Measurements from ENCODE around the gene PPP1R12B. TPM values are rescaled to one million over a fixed set of nuclear protein-coding genes. Genes with fewer than 3 reads are reported as not detected.
A peak's percentile ranks its signal among the peaks of the same experiment; 100 is the strongest.
"Not testable (repeated sequence)": the region's sequence is repeated elsewhere in the genome, so short reads cannot be mapped to it uniquely, and the experiment has no call there.

PPP1R12B gene
- polyA plus RNA-seq, 1 donor (not counting 4 experiments of a cell fraction or from before 2014, with no cell fraction given) = 6.9 TPM

DNA sequence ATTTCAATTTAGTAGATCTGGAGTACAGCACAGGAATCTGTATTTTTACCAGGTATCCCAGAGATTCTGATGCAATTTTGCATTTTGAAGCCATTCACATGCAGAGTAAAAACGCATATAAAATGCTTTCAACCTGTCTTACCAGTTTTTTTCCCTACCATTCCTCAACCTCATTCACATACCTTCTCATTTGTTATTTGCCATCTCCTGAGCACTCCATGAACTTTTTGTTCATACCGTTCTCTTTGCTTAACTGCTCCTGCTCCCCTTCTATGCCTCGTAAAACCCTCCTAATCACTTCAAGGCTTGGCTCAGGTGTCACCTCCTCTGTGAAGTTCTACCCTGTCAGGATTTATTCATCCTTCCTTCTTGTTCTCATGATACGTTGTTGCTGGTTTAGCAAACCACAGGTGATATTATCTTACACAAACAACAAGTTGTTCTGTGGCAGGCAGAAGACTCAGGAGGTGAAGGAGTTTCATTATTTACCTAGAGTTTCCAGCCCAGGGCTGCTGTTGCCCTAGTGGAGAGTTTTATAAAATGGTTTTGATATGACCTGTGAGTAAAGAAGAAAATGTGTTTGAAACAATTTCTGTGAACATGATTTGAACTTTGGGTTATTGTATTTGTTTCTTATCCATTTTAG, 31.5 kb downstream of the PPP1R12B start:
- H3K9ac ChIP-seq (ENCODE audit: control insufficient read depth, extremely low read depth, insufficient read depth, low read length) = not testable (repeated sequence)

DNA sequence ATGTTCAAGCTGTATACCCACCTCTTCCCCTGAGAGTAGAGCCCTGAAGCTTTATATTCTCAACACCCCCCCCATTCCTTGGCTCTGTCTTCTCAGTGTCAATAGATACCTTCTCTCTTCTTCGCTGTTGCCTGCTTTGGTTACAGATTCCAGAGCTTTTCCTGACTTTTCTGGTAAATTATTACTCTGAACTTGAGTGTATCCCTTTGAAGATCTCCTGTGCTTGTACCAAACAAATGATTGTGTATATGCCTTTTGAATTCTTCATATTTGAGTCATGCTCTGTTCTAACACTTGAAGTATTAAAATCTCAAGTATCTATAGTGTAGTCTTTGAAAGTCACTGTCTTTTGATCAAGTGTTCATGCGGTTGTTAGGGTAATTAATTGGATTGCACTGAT, 32.0 kb downstream of the PPP1R12B start:
- FAIRE-seq; H3K27ac ChIP-seq (ENCODE audit: control insufficient read depth, insufficient read depth, low read length); H3K4me2 ChIP-seq (ENCODE audit: control insufficient read depth, extremely low read depth, insufficient read depth, low read depth, low read length); H3K9me1 ChIP-seq (ENCODE audit: control insufficient read depth, extremely low read depth, insufficient read depth, low read length); H3K36me3 ChIP-seq (ENCODE audit: control insufficient read depth in 2 of 2, extremely low read depth in 1 of 2, insufficient read depth in 2 of 2, low read length in 2 of 2); H3K4me3 ChIP-seq (ENCODE audit: control insufficient read depth in 2 of 3, extremely low read depth in 1 of 3, insufficient read depth in 2 of 3, low read depth in 1 of 3, low read length in 3 of 3); H3K79me2 ChIP-seq (ENCODE audit: control insufficient read depth, insufficient read depth, low read length); H3K9ac ChIP-seq (ENCODE audit: control insufficient read depth, extremely low read depth, insufficient read depth, low read length); H3K9me3 ChIP-seq (ENCODE audit: control insufficient read depth, low read depth, low read length); H2AFZ ChIP-seq (ENCODE audit: control insufficient read depth, low read length); H4K20me1 ChIP-seq (ENCODE audit: control insufficient read depth, extremely low read depth, insufficient read depth, low read length); dilution Hi-C loops (cut with MboI; ENCODE audit: extremely low pct_ligation_motif_present, low sequenced_read_pairs); H3K27me3 ChIP-seq (ENCODE audit: control insufficient read depth, extremely low read depth, insufficient read depth, low read length); DNase-seq (ENCODE audit: low read depth, low spot score): not testable (repeated sequence)
- TF ChIP-seq CTCF (optimal IDR thresholded peaks at IDR 0.05 in 1 of 3, IDR thresholded peaks at IDR 0.05 in 1 of 3, conservative IDR thresholded peaks at IDR 0.05 in 1 of 3; ENCODE audit: extremely low read depth in 1 of 3, insufficient read depth in 2 of 3, low read length in 3 of 3) = peak in 1 of 3 experiments; percentile 1
- H3K4me1 ChIP-seq (ENCODE audit: control insufficient read depth, extremely low read depth, insufficient read depth, low read length) = peaks cover 10% of the 10 kb centered on the region

More for the DNA sequence above, 31.5 kb downstream of the PPP1R12B start:
- DNase-seq (ENCODE audit: low read depth, low spot score); H3K79me2 ChIP-seq (ENCODE audit: control insufficient read depth, insufficient read depth, low read length); H3K27me3 ChIP-seq (ENCODE audit: control insufficient read depth, extremely low read depth, insufficient read depth, low read length); H3K9me3 ChIP-seq (ENCODE audit: control insufficient read depth, low read depth, low read length); H3K27ac ChIP-seq (ENCODE audit: control insufficient read depth, insufficient read depth, low read length); H4K20me1 ChIP-seq (ENCODE audit: control insufficient read depth, extremely low read depth, insufficient read depth, low read length); H3K36me3 ChIP-seq (ENCODE audit: control insufficient read depth in 2 of 2, extremely low read depth in 1 of 2, insufficient read depth in 2 of 2, low read length in 2 of 2); H3K9me1 ChIP-seq (ENCODE audit: control insufficient read depth, extremely low read depth, insufficient read depth, low read length); dilution Hi-C loops (cut with MboI; ENCODE audit: extremely low pct_ligation_motif_present, low sequenced_read_pairs): not testable (repeated sequence)
- Histone ChIP-seq H2AFZ (ENCODE audit: control insufficient read depth, low read length) (peak overlapping the region; percentile 33), H3K4me2 (ENCODE audit: control insufficient read depth, extremely low read depth, insufficient read depth, low read depth, low read length) (peak overlapping the region; percentile 54), H3K4me1 (ENCODE audit: control insufficient read depth, extremely low read depth, insufficient read depth, low read length) (peaks cover 10% of the 10 kb centered on the region), H3K4me3 (ENCODE audit: control insufficient read depth in 2 of 3, extremely low read depth in 1 of 3, insufficient read depth in 2 of 3, low read depth in 1 of 3, low read length in 3 of 3) (peak overlapping the region in 1 of 3 experiments; percentile 13)
- peak in 2 of 3 experiments; percentile 8 to 13 for TF ChIP-seq CTCF (optimal IDR thresholded peaks at IDR 0.05 in 1 of 3, IDR thresholded peaks at IDR 0.05 in 1 of 3, conservative IDR thresholded peaks at IDR 0.05 in 1 of 3; ENCODE audit: extremely low read depth in 1 of 3, insufficient read depth in 2 of 3, low read length in 3 of 3)
- peak; percentile 73 for FAIRE-seq

GRCh38 chr1:202381867-202382266, 33.4 kb downstream of the PPP1R12B start:
- dilution Hi-C loops (cut with MboI; ENCODE audit: extremely low pct_ligation_motif_present, low sequenced_read_pairs); H3K27ac ChIP-seq (ENCODE audit: control insufficient read depth, insufficient read depth, low read length); H3K36me3 ChIP-seq (ENCODE audit: control insufficient read depth in 2 of 2, extremely low read depth in 1 of 2, insufficient read depth in 2 of 2, low read length in 2 of 2): not testable (repeated sequence)

GRCh38 chr1:202395831-202396230, 47.3 kb downstream of the PPP1R12B start:
- FAIRE-seq; H3K9me1 ChIP-seq (ENCODE audit: control insufficient read depth, extremely low read depth, insufficient read depth, low read length); H3K4me1 ChIP-seq (ENCODE audit: control insufficient read depth, extremely low read depth, insufficient read depth, low read length); H3K4me3 ChIP-seq (ENCODE audit: control insufficient read depth in 2 of 3, extremely low read depth in 1 of 3, insufficient read depth in 2 of 3, low read depth in 1 of 3, low read length in 3 of 3); H3K27me3 ChIP-seq (ENCODE audit: control insufficient read depth, extremely low read depth, insufficient read depth, low read length); H3K79me2 ChIP-seq (ENCODE audit: control insufficient read depth, insufficient read depth, low read length); DNase-seq (ENCODE audit: low read depth, low spot score); H2AFZ ChIP-seq (ENCODE audit: control insufficient read depth, low read length); H4K20me1 ChIP-seq (ENCODE audit: control insufficient read depth, extremely low read depth, insufficient read depth, low read length); H3K4me2 ChIP-seq (ENCODE audit: control insufficient read depth, extremely low read depth, insufficient read depth, low read depth, low read length); H3K27ac ChIP-seq (ENCODE audit: control insufficient read depth, insufficient read depth, low read length); H3K9me3 ChIP-seq (ENCODE audit: control insufficient read depth, low read depth, low read length); dilution Hi-C loops (cut with MboI; ENCODE audit: extremely low pct_ligation_motif_present, low sequenced_read_pairs); H3K36me3 ChIP-seq (ENCODE audit: control insufficient read depth in 2 of 2, extremely low read depth in 1 of 2, insufficient read depth in 2 of 2, low read length in 2 of 2); H3K9ac ChIP-seq (ENCODE audit: control insufficient read depth, extremely low read depth, insufficient read depth, low read length): not testable (repeated sequence)

More at GRCh38 chr1:202381867-202382266, 33.4 kb downstream of the PPP1R12B start:
- not testable (repeated sequence) for H3K4me3 ChIP-seq (ENCODE audit: control insufficient read depth in 2 of 3, extremely low read depth in 1 of 3, insufficient read depth in 2 of 3, low read depth in 1 of 3, low read length in 3 of 3); H2AFZ ChIP-seq (ENCODE audit: control insufficient read depth, low read length); H3K9me3 ChIP-seq (ENCODE audit: control insufficient read depth, low read depth, low read length); DNase-seq (ENCODE audit: low read depth, low spot score); H3K79me2 ChIP-seq (ENCODE audit: control insufficient read depth, insufficient read depth, low read length); H3K27me3 ChIP-seq (ENCODE audit: control insufficient read depth, extremely low read depth, insufficient read depth, low read length); H4K20me1 ChIP-seq (ENCODE audit: control insufficient read depth, extremely low read depth, insufficient read depth, low read length); FAIRE-seq; H3K4me2 ChIP-seq (ENCODE audit: control insufficient read depth, extremely low read depth, insufficient read depth, low read depth, low read length); H3K9me1 ChIP-seq (ENCODE audit: control insufficient read depth, extremely low read depth, insufficient read depth, low read length); H3K9ac ChIP-seq (ENCODE audit: control insufficient read depth, extremely low read depth, insufficient read depth, low read length)
- peaks cover 10% of the 10 kb centered on the region for H3K4me1 ChIP-seq (ENCODE audit: control insufficient read depth, extremely low read depth, insufficient read depth, low read length)

All from keratinocyte (primary cell).